OCI-M1 (cell line): ENCODE measurements around the gene GRIK4.
"Not testable (repeated sequence)": the region's sequence is repeated elsewhere in the genome, so short reads cannot be mapped to it uniquely, and the experiment has no call there.

Experiments
- DNase-seq: peaks from one replicate; lab custom pipeline; 2025; lab: John Stamatoyannopoulos, UW

Gene GRIK4

GRCh38 chr11:120511116-120511819 is at the start of gene GRIK4:
GRIK4 (plus strand) TSS chr11:120511748; CDS start chr11:120660319, 148,571 bp downstream.
- DNase-seq: peak; percentile 91

GRCh38 chr11:120462825-120463224 is 48.7 kb upstream of the GRIK4 start:
- no peak for DNase-seq

GRCh38 chr11:120465921-120466534 is 45.5 kb upstream of the GRIK4 start:
- DNase-seq: no peak

GRCh38 chr11:120467627-120468026 is 43.9 kb upstream of the GRIK4 start:
- DNase-seq: no peak

GRCh38 chr11:120471131-120471530 is 40.4 kb upstream of the GRIK4 start:
- no peak for DNase-seq

GRCh38 chr11:120471994-120472393 is 39.6 kb upstream of the GRIK4 start:
- no peak for DNase-seq

- no peak for DNase-seq
These were observed 38.0 kb upstream of the GRIK4 start for GRCh38 chr11:120473503-120473902.

GRCh38 chr11:120482149-120482548 is 29.4 kb upstream of the GRIK4 start:
- peak; percentile 20 for DNase-seq

- DNase-seq: no peak
These were observed 26.8 kb upstream of the GRIK4 start for GRCh38 chr11:120484722-120485121.

- DNase-seq: no peak
These were observed 25.4 kb upstream of the GRIK4 start for GRCh38 chr11:120486138-120486537.

GRCh38 chr11:120489799-120490198 is 21.7 kb upstream of the GRIK4 start:
- no peak for DNase-seq

- no peak for DNase-seq
These were observed 19.1 kb upstream of the GRIK4 start for GRCh38 chr11:120492486-120492885.

- peak; percentile 55 for DNase-seq
These were observed 17.0 kb upstream of the GRIK4 start for GRCh38 chr11:120494595-120494994.

- DNase-seq: no peak
These were observed 12.5 kb upstream of the GRIK4 start for GRCh38 chr11:120499088-120499487.

GRCh38 chr11:120499859-120500258 is 11.7 kb upstream of the GRIK4 start:
- DNase-seq: no peak

GRCh38 chr11:120500414-120501071 is 11.0 kb upstream of the GRIK4 start:
- DNase-seq: no peak

GRCh38 chr11:120501440-120501839 is 10.1 kb upstream of the GRIK4 start:
- no peak for DNase-seq

GRCh38 chr11:120501976-120502755 is 9.4 kb upstream of the GRIK4 start:
- DNase-seq: no peak

- not testable (repeated sequence) for DNase-seq
These were observed 8.0 kb upstream of the GRIK4 start for GRCh38 chr11:120503529-120503928.

GRCh38 chr11:120505801-120506425 is 5.6 kb upstream of the GRIK4 start:
- DNase-seq: no peak

- DNase-seq: no peak
These were observed 2.0 kb upstream of the GRIK4 start for GRCh38 chr11:120509346-120510053.
